Measurements from ENCODE around the gene ATP5ME.
"Not testable (repeated sequence)": the region's sequence is repeated elsewhere in the genome, so short reads cannot be mapped to it uniquely, and the experiment has no call there.

Gene ATP5ME

DNA sequence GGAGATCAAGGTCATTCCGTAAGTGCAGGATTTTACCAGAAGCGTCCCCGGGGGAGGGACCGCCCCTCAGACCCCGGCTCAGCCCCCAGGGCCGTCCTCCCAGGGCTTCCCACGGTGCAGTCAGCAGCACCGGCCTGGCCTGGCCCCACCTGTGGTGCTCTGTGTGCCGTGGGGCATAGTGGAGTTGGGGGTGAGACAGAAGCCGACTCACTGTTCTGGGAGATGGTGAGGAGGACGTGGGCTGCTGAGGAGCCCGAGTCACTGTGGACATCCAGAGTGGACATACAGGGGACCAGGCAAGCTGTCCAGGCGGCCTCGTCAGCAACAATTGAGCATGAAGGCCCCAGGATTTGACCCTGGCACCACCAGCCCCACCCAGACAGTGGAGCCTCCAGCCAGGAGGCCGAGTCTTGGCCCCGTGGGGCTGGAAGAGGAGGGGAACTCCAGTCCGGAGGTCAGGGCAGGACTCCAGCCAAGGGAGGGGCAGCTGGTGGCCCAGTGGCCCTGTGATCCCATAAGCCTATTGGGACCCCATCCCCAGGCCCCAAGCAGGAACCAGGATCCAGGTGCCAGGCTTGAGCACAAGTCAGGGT lies 19.1 kb downstream of the ATP5ME start:
- DNase-seq: no peak
- no peak for TF ChIP-seq POLR2A (IDR thresholded peaks at IDR 0.05; ENCODE audit: low read length)
- TF ChIP-seq GATA1 (IDR thresholded peaks at IDR 0.05; ENCODE audit: low read depth, low read length): no peak

DNA sequence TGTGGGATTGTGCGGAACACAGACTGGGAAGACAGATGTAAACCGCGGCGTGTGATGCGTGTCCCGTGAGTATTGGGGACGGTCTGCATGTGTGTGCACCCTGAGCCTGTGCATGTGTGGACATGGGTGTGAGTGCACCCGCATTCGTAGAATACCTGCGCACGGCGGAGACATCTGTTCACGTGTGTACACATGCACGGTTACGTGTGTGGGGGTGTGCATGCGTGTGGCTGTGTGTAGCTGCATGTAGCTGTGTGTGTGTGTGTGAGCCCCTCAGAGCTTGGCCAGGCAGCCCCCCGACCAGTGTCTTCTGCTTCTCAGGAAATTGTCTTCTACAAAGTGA lies 19.6 kb downstream of the ATP5ME start:
- no peak for DNase-seq

DNA sequence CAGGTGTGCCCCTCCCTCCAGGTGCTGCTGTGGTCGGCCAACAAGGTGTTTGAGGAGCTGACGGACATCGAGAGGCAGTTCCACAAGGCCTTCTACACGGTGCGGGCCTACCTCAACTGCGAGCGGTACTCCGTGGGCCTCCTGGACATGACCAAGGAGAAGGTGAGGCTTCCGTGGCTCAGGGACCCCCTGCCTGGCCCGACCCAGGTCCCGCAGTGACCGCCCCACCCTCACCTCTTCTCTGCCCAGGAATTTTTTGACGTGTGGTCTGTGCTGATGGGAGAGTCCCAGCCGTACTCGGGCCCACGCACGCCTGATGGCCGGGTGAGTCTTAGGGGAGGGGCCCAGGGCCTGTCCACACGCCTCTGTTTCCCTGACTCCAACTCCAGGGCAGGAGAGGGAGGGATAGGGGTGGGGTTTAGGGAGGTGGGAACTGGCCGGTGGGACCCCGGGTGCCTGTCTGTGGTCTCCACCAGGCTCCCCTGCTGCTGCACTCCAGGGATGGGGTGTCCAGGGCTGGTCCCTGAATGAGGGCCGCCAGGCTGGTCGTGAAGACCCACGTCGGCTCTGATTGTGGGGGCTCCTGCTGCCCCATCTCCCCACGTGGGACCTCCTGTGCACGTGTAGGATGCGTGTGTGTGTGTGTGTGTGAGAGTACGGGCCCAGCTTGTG lies 20.1 kb downstream of the ATP5ME start:
- TF ChIP-seq POLR2A (IDR thresholded peaks at IDR 0.05; ENCODE audit: low read length) (no peak), GATA1 (IDR thresholded peaks at IDR 0.05; ENCODE audit: low read depth, low read length) (no peak)

More for the DNA sequence above, 19.6 kb downstream of the ATP5ME start:
- no peak for TF ChIP-seq GATA1 (IDR thresholded peaks at IDR 0.05; ENCODE audit: low read depth, low read length)
- TF ChIP-seq POLR2A (IDR thresholded peaks at IDR 0.05; ENCODE audit: low read length): no peak

DNA sequence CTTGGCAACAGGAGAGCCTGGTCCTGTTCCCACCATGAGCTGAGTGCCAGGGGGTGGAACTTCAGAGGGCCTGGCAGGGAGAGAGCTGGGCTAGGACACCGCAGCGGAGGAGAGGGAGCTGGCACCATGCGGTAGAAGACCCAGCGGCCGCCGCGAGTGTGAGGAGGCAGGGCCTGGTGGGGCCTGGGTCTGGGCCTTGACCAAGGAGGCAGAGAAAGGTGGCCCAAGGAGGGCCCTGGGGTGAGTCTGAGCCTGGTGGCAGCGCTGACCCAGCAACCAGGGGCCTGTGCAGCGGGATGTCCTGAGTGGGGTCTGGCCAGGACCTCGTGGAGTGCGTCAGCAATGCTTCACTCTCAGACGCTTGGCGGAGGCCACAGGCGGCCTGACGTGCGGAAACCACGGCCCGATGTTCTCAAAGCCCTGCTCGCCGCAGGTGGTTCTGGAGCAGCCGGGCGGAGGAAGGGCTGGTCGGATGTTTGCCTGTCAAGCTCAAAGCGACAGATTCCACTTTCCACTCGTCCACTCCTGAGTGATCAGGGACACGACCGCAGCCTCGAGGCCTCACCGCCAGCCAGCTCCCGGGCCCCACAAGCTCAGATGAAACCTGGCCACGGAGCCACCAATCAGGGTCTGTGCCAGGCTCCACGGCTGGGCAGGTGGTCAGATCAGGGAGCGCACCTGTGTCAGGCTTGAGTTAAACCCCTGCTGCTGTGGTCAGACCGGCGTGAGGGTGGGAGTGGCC lies 20.8 kb downstream of the ATP5ME start:
- TF ChIP-seq GATA1 (IDR thresholded peaks at IDR 0.05; ENCODE audit: low read depth, low read length) (no peak), POLR2A (IDR thresholded peaks at IDR 0.05; ENCODE audit: low read length) (no peak)
- no peak for DNase-seq

More for the DNA sequence above, 20.1 kb downstream of the ATP5ME start:
- no peak for DNase-seq

DNA sequence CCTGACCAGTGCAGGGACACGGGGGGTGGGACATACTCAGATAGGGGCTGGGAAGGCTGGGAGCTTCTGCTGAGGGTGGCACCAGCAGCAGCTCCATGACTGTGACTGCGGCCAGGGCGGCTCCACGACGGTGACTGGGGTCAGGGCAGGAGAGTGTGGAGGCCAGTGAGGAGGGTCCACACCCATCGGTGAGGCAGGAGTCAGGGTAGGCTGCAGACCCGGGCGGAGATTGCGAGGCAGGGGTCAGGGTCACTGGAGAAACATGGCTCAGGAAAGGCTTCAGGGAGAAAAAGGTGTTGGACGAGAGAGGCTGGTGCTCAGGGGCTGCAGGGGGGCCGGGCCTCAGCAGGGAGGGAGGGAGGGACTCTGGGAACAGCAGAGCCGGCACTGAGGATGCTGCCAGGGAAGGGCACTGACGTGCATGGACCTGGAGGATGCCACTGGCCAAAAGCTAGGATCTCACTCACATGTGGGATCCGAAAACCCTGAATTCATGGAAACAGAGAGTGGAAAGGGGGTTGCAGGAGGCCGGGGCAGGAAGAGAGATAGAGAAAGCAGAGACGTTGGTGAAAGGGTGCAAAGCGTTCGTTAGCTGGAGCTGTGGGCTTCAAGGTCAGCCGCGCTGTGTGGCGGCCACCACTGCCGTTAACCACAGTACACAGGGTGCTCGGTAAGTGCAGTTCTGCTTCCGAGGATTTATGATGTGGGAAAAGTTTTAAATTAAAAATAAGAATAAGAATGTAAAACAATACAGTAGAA lies 22.0 kb downstream of the ATP5ME start:
- no peak for TF ChIP-seq GATA1 (IDR thresholded peaks at IDR 0.05; ENCODE audit: low read depth, low read length)
- TF ChIP-seq POLR2A (IDR thresholded peaks at IDR 0.05; ENCODE audit: low read length): no peak
- DNase-seq: no peak

DNA sequence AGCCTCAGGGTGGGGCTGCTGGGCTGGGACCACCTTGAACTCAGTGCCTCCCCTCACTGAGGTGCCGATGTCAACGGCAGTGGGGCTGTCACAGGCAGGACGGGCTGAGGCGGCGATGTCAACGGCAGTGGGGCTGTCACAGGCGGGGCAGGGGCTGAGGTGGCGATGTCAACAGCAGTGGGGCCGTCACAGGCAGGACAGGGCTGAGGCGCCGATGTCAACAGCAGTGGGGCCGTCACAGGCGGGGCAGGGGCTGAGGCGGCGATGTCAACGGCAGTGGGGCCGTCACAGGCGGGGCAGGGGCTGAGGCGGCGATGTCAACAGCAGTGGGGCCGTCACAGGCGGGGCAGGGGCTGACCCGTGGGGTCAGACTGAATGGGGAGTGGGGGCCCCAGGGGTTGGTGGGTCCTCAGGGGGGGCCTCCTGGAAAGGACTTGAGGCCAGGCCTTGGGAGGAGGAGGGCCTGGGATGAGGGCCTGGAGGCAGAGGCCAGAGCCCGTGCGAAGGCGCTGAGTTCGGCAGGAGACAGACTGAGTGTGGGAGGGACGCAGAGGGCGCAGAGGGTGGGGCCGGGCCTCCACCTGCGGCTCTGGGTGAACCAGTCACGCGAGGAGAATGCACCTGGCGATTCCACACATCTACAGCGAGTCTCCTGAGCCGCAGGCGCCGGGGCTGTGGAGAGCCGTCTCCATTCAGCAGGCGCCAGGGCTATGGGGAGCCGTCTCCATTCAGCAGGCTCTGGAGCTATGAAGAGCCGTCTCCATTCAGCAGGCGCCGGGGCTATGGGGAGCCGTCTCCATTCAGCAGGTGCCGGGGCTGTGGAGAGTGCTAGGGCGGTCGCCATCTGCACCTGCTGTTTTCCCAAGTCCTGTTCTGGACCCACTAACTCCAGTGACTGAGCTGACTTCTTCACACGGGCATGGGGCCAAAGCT lies 22.9 kb downstream of the ATP5ME start:
- DNase-seq: no peak
- TF ChIP-seq GATA1 (IDR thresholded peaks at IDR 0.05; ENCODE audit: low read depth, low read length) (no peak), POLR2A (IDR thresholded peaks at IDR 0.05; ENCODE audit: low read length) (no peak)

DNA sequence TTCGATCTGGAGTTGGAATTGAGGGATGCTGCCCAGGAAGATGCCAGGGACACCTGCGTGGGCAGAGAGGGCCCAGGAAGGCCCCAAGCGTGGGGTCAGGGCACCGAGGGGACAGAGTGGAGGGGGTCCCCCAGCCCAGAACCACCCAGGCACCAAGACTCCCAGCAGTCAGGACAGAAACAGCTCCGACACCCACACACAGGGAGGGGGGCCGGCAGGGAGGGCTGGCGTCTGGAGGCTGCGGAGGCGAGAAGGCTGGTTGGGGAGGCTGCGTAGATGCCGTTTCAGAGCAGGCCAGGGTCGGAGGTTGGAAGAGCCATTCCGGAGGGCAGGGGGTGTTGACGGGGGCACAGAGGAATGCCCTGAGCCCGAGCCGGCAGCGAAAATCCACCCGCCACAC lies 23.6 kb downstream of the ATP5ME start:
- TF ChIP-seq GATA1 (IDR thresholded peaks at IDR 0.05; ENCODE audit: low read depth, low read length): no peak
- TF ChIP-seq POLR2A (IDR thresholded peaks at IDR 0.05; ENCODE audit: low read length): no peak
- DNase-seq: no peak

DNA sequence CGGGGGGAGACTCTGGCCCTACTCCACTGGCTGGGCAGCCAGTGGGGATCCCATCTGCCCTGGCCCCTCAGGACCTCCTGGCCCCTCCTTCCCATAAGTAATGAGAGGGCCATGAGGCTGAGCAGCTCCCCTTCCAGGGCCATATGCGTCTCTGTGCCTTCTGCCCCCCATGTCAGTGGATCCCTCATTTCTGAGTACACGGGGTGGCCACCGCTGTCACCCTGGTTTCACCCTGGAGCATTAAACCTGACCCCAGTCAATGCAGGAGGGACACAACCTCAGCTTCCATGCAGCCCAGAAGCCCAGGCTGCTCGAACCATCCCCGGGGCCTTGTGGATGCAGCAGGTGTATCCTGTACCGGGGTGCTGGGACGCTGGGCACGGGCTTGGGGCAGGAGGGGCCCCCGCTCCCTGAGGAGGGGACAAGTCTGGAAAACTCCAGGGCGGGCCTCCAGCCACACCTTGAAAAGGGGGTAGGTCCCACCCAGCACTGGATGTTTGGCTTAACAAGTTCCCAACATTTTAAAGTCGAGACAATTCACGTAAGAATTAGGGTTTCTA lies 24.2 kb downstream of the ATP5ME start:
- no peak for DNase-seq
- TF ChIP-seq GATA1 (IDR thresholded peaks at IDR 0.05; ENCODE audit: low read depth, low read length) (no peak), POLR2A (IDR thresholded peaks at IDR 0.05; ENCODE audit: low read length) (no peak)

DNA sequence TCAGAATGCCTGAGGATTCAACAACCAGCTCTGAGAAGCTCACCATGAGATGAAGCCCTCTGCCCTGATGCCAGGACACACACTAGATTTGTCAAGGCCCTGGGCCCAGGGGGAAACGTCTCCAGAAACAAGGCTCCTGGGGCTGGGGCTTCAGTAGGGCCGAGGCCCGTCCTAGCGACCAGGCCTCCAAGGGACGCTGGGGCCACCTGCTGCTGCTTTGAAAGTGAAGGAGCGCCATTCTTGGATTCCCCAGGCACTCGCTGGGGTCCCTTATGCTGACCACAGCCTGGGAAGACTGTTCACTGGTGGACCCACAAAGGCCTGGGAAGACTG lies 24.8 kb downstream of the ATP5ME start:
- no peak for TF ChIP-seq GATA1 (IDR thresholded peaks at IDR 0.05; ENCODE audit: low read depth, low read length)
- TF ChIP-seq POLR2A (IDR thresholded peaks at IDR 0.05; ENCODE audit: low read length): no peak
- DNase-seq: no peak

DNA sequence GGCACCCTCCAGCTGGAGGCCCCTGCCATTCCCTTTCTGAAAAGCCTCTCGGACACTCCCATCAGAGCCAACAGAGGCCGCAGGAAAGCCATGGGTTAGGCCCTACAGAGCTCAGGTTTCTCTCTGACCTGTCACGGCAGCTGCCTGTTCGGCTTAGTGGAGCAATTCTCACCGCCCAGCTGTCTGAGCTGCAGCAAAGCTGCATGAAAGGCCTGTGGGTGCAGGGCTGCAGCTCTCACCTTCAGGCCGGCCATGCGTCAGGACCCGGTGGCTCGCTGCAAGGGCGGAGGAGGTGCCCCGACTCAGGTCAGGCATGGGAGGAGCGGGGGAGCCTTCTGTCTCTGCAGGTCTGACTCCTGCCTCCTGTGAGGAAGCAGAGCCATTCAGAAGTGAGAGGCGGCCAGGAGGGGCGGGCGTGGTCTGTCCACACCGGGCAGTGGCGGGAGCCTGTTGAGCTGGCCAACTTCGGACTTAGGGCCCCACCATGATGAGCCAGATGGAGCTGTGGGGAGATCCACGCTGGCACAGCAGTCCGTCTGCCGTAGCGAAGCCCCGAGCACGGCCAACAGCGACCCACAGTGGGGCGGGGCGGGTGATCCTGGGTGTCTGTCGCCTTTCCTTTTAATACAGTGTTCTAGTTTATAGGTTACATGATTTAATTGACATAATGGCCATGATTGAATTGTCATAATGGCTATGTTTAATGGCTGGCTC lies 25.3 kb downstream of the ATP5ME start:
- TF ChIP-seq POLR2A (IDR thresholded peaks at IDR 0.05; ENCODE audit: low read length) (no peak), GATA1 (IDR thresholded peaks at IDR 0.05; ENCODE audit: low read depth, low read length) (no peak)
- DNase-seq: no peak

DNA sequence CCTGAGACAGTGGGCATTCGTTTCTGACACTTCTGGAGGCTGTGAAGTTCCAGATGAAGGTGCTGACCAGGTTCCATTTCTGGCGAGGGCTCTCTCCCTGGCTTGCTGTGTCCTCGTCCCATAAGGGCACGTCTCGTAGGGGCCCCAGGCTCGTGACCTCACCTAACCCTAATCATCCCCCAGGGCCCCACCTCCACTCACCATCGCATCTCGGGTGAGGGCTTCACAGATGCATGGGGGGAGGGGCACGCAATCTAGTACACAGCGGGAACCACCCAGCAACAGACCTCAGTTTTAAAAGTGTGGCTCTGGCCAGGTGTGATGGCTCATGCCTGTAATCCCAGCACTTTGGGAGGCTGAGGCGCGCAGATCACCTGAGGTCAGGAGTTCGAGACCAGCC lies 26.6 kb downstream of the ATP5ME start:
- TF ChIP-seq GATA1 (IDR thresholded peaks at IDR 0.05; ENCODE audit: low read depth, low read length) (no peak), POLR2A (IDR thresholded peaks at IDR 0.05; ENCODE audit: low read length) (no peak)
- DNase-seq: no peak

DNA sequence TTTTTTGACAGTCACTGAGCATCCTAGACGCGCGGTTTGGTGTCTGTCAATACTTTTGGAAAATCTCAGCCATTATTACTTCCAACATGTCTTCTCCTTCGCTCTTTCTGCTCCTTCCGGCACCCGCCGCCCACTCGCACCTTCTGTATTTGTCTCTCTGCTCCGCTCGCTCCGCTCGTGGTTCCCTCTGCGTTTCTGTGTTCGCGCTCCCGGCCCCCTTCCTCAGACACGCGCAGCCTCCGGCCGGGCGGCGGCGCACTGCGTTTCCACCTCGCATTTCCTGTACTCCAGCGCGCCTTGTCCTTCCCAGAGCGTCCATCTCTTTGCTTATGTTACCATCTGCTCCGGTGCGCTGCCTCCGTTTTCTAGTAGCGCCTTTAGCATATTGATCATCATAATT lies 27.6 kb downstream of the ATP5ME start:
- TF ChIP-seq POLR2A (IDR thresholded peaks at IDR 0.05; ENCODE audit: low read length) (no peak), GATA1 (IDR thresholded peaks at IDR 0.05; ENCODE audit: low read depth, low read length) (no peak)
- no peak for DNase-seq

DNA sequence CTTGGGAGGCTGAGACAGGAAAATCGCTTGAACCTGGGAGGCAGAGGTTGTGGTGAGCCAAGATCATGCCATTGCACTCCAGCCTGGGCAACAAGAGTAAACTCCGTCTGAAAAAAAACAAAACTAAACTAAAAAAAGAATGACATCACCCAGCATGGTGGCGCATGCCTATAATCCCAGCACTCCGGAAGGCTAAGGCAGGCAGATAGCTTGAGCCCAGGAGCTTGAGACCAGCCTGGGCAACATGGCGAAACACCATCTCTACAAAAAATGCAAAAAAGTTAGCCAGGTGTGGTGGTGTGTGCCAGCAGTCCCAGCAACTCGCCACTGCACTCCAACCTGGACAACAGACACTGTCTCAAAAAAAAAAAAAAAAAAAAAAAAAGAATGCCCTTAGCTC lies 31.7 kb downstream of the ATP5ME start:
- not testable (repeated sequence) for DNase-seq

All from erythroblast (primary cell).